ENCODE measurements around the gene DMAC2L. TPM values are rescaled to one million over a fixed set of nuclear protein-coding genes. Genes with fewer than 3 reads are reported as not detected.

DMAC2L gene
- total RNA-seq, 6 experiments from 2014 or later = 10.6 to 14.5 (median 12.1) TPM

DNA sequence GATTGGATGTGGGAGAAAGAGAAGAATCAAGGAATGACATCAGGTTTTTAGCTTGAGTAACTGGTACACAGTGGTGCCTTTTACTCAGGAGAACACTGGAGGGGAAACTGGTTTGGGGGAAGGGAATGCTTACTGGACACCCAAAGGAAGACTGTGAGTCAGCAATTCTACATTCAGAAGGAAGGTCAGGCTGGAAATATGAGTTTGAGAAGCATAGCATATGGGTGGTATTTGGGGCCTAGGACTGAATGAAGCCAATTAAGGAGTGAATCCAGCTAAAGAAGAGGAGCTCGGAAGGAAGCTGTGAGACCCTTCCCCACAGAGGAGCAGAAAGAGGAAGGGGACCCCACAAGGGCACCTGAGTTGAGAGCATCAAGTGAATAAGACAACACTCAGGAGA is 35.4 kb downstream of the DMAC2L start:
- TF ChIP-seq, protein P1, sequence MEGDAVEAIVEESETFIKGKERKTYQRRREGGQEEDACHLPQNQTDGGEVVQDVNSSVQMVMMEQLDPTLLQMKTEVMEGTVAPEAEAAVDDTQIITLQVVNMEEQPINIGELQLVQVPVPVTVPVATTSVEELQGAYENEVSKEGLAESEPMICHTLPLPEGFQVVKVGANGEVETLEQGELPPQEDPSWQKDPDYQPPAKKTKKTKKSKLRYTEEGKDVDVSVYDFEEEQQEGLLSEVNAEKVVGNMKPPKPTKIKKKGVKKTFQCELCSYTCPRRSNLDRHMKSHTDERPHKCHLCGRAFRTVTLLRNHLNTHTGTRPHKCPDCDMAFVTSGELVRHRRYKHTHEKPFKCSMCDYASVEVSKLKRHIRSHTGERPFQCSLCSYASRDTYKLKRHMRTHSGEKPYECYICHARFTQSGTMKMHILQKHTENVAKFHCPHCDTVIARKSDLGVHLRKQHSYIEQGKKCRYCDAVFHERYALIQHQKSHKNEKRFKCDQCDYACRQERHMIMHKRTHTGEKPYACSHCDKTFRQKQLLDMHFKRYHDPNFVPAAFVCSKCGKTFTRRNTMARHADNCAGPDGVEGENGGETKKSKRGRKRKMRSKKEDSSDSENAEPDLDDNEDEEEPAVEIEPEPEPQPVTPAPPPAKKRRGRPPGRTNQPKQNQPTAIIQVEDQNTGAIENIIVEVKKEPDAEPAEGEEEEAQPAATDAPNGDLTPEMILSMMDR (IDR thresholded peaks at IDR 0.05) = no peak
- no peaks in the 10 kb centered on the region for H3K9me3 Mint-ChIP-seq
- H3K27me3 Mint-ChIP-seq (ENCODE audit: insufficient read depth) = no peaks in the 10 kb centered on the region
- peak; percentile 45 for DNase-seq
- no peaks in the 10 kb centered on the region; the same call in 1 of the 2 replicates for H3K36me3 Mint-ChIP-seq (ENCODE audit: low read depth)
- H3K27ac Mint-ChIP-seq = peak overlapping the region; percentile 84
- H3K4me3 Mint-ChIP-seq = no peak overlapping the region; the same call in 1 of the 2 replicates
- peaks cover 83% of the 10 kb centered on the region for H3K4me1 Mint-ChIP-seq (ENCODE audit: low read depth)

DNA sequence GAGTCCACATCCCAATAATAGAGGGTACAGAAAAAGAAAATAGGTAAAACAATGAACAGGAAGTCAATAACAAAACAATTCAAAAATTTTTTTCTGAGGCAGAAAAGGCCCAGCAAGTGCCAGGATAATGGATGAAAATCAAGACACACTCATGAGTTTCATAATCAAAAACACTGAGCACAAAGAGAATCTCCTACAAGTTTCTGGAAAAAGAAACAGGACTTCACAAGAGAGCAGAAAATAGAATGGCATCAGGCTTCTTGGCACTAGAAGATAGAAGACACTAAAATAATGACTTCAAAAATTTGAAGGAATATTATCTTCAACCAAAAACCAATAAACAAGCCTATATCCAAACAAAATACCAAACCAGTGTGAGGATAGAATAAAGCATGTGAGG is 36.8 kb downstream of the DMAC2L start:
- TF ChIP-seq, protein P1 (IDR thresholded peaks at IDR 0.05) = no peak
- H3K27me3 Mint-ChIP-seq (ENCODE audit: insufficient read depth) = no peaks in the 10 kb centered on the region

DNA sequence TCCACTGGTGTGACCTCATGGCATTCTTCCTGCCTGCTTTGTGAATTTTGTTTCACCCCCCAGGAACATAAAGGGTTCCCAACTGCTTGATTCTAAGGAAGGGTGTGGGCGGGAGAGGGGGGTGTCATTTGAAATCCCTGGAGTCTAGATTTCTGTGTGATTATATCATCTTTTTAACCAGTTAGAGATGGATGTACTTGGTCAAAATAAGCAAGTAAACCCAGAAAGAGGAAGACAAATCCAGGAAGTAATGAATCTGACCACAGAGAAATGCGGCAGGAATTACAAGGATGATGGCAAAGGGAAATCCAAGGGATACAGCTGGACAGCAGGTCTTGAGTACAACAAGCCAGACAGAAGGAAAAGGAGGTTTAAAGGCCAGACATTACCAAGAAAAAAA is 38.9 kb downstream of the DMAC2L start:
- DNase-seq = peak; percentile 17
- peak overlapping the region; percentile 15; the same call in 1 of the 2 replicates for H3K27ac Mint-ChIP-seq
- H3K4me1 Mint-ChIP-seq (ENCODE audit: low read depth) = peaks cover 58% of the 10 kb centered on the region

More for the DNA sequence above, 36.8 kb downstream of the DMAC2L start:
- no peak overlapping the region for H3K27ac Mint-ChIP-seq
- peaks cover 79% of the 10 kb centered on the region for H3K4me1 Mint-ChIP-seq (ENCODE audit: low read depth)
- H3K4me3 Mint-ChIP-seq = no peak overlapping the region
- H3K36me3 Mint-ChIP-seq (ENCODE audit: low read depth) = no peaks in the 10 kb centered on the region; the same call in 1 of the 2 replicates
- no peaks in the 10 kb centered on the region for H3K9me3 Mint-ChIP-seq
- no peak for DNase-seq

DNA sequence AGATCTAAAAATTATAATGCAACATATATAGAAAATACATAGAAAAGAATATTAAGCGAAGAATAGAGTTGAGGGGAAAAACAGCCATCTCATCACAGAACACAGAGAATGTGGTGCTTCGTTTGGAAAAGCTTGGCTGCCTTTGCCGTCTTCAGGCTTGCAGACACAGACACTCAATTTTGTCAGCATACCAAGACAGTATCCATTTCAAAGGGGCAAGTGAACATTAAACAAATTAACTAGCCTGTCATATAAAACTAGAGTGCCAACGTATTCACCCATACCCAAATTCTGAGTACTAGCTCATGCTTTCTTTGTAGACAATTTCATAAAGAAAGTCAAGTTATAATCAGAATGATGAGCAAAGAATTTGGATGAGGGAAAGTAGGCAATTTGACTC is 40.5 kb downstream of the DMAC2L start:
- Mint-ChIP-seq H3K27ac (peak overlapping the region; percentile 11; the same call in 1 of the 2 replicates), H3K9me3 (no peaks in the 10 kb centered on the region), H3K36me3 (ENCODE audit: low read depth) (peaks cover 10% of the 10 kb centered on the region; the same call in 1 of the 2 replicates), H3K4me1 (ENCODE audit: low read depth) (peaks cover 47% of the 10 kb centered on the region), H3K27me3 (ENCODE audit: insufficient read depth) (no peaks in the 10 kb centered on the region), H3K4me3 (peak overlapping the region; percentile 60; the same call in 1 of the 2 replicates)
- TF ChIP-seq, protein P1 (IDR thresholded peaks at IDR 0.05) = no peak
- no peak for DNase-seq

More for the DNA sequence above, 38.9 kb downstream of the DMAC2L start:
- TF ChIP-seq, protein P1 (IDR thresholded peaks at IDR 0.05) = no peak
- Mint-ChIP-seq H3K27me3 (ENCODE audit: insufficient read depth) (no peaks in the 10 kb centered on the region), H3K9me3 (no peaks in the 10 kb centered on the region), H3K4me3 (no peak overlapping the region; the same call in 1 of the 2 replicates), H3K36me3 (ENCODE audit: low read depth) (peaks cover 1% of the 10 kb centered on the region; the same call in 1 of the 2 replicates)

DNA sequence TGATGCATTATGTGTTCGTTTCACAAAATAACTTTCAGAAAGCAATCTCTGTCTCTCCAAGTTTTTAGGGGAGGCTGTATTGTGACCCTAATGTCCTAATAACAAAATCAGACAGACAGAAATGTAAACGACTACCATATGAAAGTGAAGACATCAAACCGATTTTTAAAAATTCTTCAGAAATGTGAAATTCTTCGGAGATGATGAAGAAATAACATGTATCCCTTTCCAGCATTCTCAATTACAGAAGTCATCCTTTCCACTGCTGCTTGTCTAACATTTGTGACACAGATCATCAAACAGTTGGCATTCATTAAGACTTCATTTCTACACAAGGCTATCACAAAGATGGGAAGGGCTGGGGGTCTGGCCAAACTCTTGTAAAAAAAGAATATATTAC is 41.0 kb downstream of the DMAC2L start:
- DNase-seq = no peak
- Mint-ChIP-seq H3K9me3 (no peaks in the 10 kb centered on the region), H3K4me3 (peak overlapping the region; percentile 60; the same call in 1 of the 2 replicates), H3K27me3 (ENCODE audit: insufficient read depth) (no peaks in the 10 kb centered on the region), H3K4me1 (ENCODE audit: low read depth) (peaks cover 41% of the 10 kb centered on the region), H3K27ac (peak overlapping the region; percentile 11; the same call in 1 of the 2 replicates), H3K36me3 (ENCODE audit: low read depth) (peaks cover 10% of the 10 kb centered on the region; the same call in 1 of the 2 replicates)
- TF ChIP-seq, protein P1 (IDR thresholded peaks at IDR 0.05) = no peak

Data from HFFc6 (cell line).